Karpas-422 (cell line): ENCODE data around the gene LMO7. TPM values are rescaled to one million over a fixed set of nuclear protein-coding genes. Genes with fewer than 3 reads are reported as not detected.
"Not testable (repeated sequence)": the region's sequence is repeated elsewhere in the genome, so short reads cannot be mapped to it uniquely, and the experiment has no call there.

Experiments used
- DNase-seq: peaks from one replicate; pipeline ENCODE4 v3.0.0-alpha.2; 2015
- H2AFZ ChIP-seq: fragments of 200-600 bp; sonication (generic); 2 replicates; pipeline ENCODE4 v1.6.1; 2014; ENCODE audit warnings: antibody characterized with exemption, low read length, mixed read lengths
- H3K27ac ChIP-seq: fragments of 200-600 bp; sonication (generic); 2 replicates; pipeline ENCODE4 v1.5.1; 2014; ENCODE audit warnings: mild to moderate bottlenecking, low read length, moderate library complexity
- H3K27me3 ChIP-seq: fragments of 200-600 bp; sonication (generic); 2 replicates; pipeline ENCODE4 v1.6.1; 2014; ENCODE audit warnings: low read length, mixed read lengths
- H3K36me3 ChIP-seq: fragments of 200-600 bp; sonication (generic); 2 replicates; pipeline ENCODE4 v1.6.1; 2014; ENCODE audit warnings: low read length, mixed read lengths; ENCODE audit not compliant: insufficient read depth
- H3K4me1 ChIP-seq: fragments of 200-600 bp; sonication (generic); 2 replicates; pipeline ENCODE4 v1.6.1; 2014; ENCODE audit warnings: mild to moderate bottlenecking, low read length, mixed read lengths
- H3K4me2 ChIP-seq: fragments of 200-600 bp; sonication (generic); 2 replicates; pipeline ENCODE4 v1.6.1; 2014; ENCODE audit warnings: low read length, low read depth, mild to moderate bottlenecking; ENCODE audit not compliant: poor library complexity, severe bottlenecking
- H3K4me3 ChIP-seq: fragments of 200-600 bp; sonication (generic); 2 replicates; pipeline ENCODE4 v1.5.1; 2014; ENCODE audit warnings: mild to moderate bottlenecking, antibody characterized with exemption, low read length, mixed read lengths
- H3K79me2 ChIP-seq: fragments of 200-600 bp; sonication (generic); 2 replicates; pipeline ENCODE4 v1.6.1; 2014; ENCODE audit warnings: mild to moderate bottlenecking, low read length, mixed read lengths
- H3K9ac ChIP-seq: fragments of 200-600 bp; sonication (generic); 2 replicates; pipeline ENCODE4 v1.6.0; 2014; ENCODE audit warnings: low read length
- H3K9me2 ChIP-seq: fragments of 200-600 bp; sonication (generic), shearing (Covaris generic); replicated peaks from 2 replicates; pipeline ENCODE4 v1.6.0; 2014; ENCODE audit warnings: mild to moderate bottlenecking, low read length, moderate library complexity; ENCODE audit not compliant: insufficient read depth
- H3K9me3 ChIP-seq: fragments of 300-700, 200-600 bp; sonication (generic); 2 replicates; pipeline ENCODE4 v1.6.1; 2014; ENCODE audit warnings: low read length, mixed read lengths
- H4K20me1 ChIP-seq: fragments of 200-600 bp; sonication (generic); 2 replicates; pipeline ENCODE4 v1.6.1; 2014; ENCODE audit warnings: mild to moderate bottlenecking, antibody characterized with exemption, low read length, low read depth; ENCODE audit not compliant: insufficient read depth
- total RNA-seq: library from RNA; depleted of rRNA; stranded (reverse); fragments of >200 nt; shearing (Covaris generic); gene quantifications from 2 replicates; pipeline ENCODE4 v1.2.3, GENCODE V29; 2014; ENCODE audit warnings: low replicate concordance

Gene LMO7
- total RNA-seq, 1 experiment from 2014 or later, result 40.0 TPM

DNA sequence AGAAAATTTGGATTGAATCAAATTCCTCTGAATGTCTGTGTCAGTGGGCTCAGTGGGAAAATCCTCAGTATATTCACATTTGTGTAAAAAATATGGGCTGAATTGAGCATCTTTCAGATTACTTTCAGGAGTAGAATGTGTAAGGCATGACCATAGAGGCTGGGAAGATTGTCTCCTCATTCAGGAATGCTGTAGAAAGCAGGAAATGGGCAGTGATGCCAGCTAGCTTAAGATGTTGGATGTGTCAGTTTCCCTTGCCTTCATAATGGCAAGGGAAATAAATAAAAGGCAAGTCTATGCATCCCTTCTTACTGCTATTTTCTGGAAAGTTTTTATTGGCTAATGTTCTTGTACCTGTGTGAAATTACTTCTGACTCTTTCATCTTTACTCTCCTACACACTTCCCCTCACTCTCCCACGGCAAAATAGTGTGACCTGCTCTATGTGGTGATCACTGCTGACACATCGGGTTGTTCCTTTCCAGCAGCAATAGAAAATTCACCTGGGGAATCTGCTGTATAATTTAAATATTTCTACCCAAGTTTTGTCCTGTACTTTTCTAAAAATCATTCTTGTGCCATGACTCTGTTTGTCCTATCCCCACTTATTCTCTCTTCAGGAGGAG, 103.2 kb downstream of the LMO7 start:
- no peak overlapping the region for H3K4me3 ChIP-seq
- H2AFZ ChIP-seq, result no peak overlapping the region
- no peak overlapping the region for H3K27ac ChIP-seq
- DNase-seq, result no peak
- no peaks in the 10 kb centered on the region for H3K9me2 ChIP-seq
- H3K4me2 ChIP-seq, result no peak overlapping the region
- no peaks in the 10 kb centered on the region for H3K9me3 ChIP-seq
- no peaks in the 10 kb centered on the region for H4K20me1 ChIP-seq
- no peaks in the 10 kb centered on the region for H3K36me3 ChIP-seq
- H3K4me1 ChIP-seq, result no peaks in the 10 kb centered on the region
- no peaks in the 10 kb centered on the region for H3K27me3 ChIP-seq
- H3K9ac ChIP-seq, result no peak overlapping the region
- no peaks in the 10 kb centered on the region for H3K79me2 ChIP-seq

DNA sequence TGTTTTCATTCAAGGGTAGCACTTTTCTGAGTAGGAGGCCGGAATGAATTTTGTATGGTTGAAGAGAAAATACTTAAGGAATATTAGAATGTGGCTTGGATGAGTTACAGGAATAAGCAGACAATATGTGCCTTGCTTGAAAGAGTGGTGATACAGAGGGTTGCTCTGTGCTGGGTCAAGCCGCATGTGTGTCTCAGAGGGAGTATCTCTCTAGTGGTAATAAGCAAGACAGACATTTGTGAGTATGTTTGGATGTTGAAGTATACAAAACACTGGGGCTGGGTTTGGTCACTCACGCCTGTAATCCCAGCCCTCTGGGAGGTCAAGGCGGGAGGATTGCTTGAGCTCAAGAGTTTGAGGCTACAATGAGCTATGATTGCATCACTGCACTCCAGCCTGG, 103.9 kb downstream of the LMO7 start:
- Histone ChIP-seq H3K4me2 (no peak overlapping the region), H3K79me2 (no peaks in the 10 kb centered on the region), H2AFZ (no peak overlapping the region), H3K4me1 (no peaks in the 10 kb centered on the region), H3K9me3 (no peaks in the 10 kb centered on the region), H3K4me3 (no peak overlapping the region), H3K9me2 (no peaks in the 10 kb centered on the region), H4K20me1 (no peaks in the 10 kb centered on the region), H3K9ac (no peak overlapping the region), H3K27ac (no peak overlapping the region), H3K36me3 (no peaks in the 10 kb centered on the region), H3K27me3 (no peaks in the 10 kb centered on the region)
- no peak for DNase-seq

DNA sequence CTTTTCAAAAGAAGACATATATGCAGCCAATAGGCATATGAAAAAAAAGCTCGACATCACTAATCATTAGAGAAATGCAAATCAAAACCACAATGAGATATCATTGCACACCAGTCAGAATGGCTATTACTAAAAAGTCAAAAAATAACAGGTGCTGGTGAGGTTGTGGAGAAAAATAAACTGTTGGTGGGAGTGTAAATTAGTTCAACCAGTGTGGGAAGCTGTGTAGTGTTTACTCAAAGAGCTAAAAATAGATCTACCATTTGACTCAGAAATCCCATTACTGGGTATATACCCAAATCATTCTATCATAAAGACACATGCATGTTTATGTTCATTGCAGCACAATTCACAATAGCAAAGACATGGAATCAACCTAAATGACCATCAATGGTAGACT, 106.9 kb downstream of the LMO7 start:
- not testable (repeated sequence) for H3K4me3 ChIP-seq, H3K4me2 ChIP-seq, H2AFZ ChIP-seq, H3K36me3 ChIP-seq, H3K27me3 ChIP-seq, H3K9ac ChIP-seq, H4K20me1 ChIP-seq, H3K27ac ChIP-seq, DNase-seq, H3K9me2 ChIP-seq, H3K9me3 ChIP-seq, H3K4me1 ChIP-seq, H3K79me2 ChIP-seq

DNA sequence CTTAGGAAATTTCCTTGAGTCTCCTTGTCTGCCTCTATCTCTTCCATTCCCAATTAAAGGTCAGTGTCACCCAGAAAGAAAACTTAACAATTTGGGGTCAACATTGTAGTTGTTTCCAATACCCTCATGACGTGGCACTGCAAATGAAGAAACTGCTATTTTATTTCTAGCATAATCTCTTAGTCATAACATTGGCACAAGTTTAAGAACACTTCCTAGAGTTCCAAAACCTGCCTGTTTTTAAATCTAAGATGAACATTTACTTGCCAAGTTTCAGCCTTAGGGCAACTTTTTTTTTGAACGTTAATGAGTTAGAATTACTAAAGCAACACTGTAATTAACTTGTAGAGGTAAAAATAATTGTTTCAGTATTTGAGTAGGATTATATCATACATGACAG, 108.0 kb downstream of the LMO7 start:
- H3K4me2 ChIP-seq, result no peak overlapping the region
- no peaks in the 10 kb centered on the region for H3K9me2 ChIP-seq
- H3K9me3 ChIP-seq, result no peaks in the 10 kb centered on the region
- H3K4me3 ChIP-seq, result no peak overlapping the region
- H3K36me3 ChIP-seq, result no peaks in the 10 kb centered on the region
- H3K4me1 ChIP-seq, result peaks cover 2% of the 10 kb centered on the region
- H3K27me3 ChIP-seq, result no peaks in the 10 kb centered on the region
- no peak overlapping the region for H2AFZ ChIP-seq
- H3K27ac ChIP-seq, result no peak overlapping the region
- H3K9ac ChIP-seq, result no peak overlapping the region
- H3K79me2 ChIP-seq, result no peaks in the 10 kb centered on the region
- H4K20me1 ChIP-seq, result no peaks in the 10 kb centered on the region
- DNase-seq, result no peak

DNA sequence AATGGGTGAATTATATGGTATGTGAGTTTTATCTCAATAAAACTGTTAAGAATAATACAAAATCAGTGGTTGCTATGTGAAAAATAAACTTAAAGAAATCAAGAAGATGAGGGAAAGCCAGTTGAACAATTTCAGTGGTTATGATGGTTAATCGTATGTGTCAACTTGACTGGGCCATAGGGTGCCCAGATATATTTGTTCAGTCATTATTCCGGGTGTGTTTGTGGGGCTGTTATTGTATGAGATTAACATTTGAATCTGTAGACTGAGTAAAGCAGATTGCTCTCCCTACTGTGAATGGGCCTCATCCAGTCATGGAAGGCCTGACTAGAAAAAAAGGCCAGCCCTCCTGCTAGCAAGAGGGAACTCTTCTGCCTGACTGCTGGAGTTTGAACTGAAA, 109.3 kb downstream of the LMO7 start:
- Histone ChIP-seq H3K4me2 (no peak overlapping the region), H2AFZ (no peak overlapping the region), H3K79me2 (no peaks in the 10 kb centered on the region), H3K27me3 (no peaks in the 10 kb centered on the region), H3K4me3 (no peak overlapping the region), H4K20me1 (no peaks in the 10 kb centered on the region), H3K4me1 (peaks cover 11% of the 10 kb centered on the region), H3K9me3 (no peaks in the 10 kb centered on the region), H3K9me2 (no peaks in the 10 kb centered on the region), H3K9ac (no peak overlapping the region), H3K27ac (no peak overlapping the region), H3K36me3 (no peaks in the 10 kb centered on the region)
- DNase-seq, result no peak

DNA sequence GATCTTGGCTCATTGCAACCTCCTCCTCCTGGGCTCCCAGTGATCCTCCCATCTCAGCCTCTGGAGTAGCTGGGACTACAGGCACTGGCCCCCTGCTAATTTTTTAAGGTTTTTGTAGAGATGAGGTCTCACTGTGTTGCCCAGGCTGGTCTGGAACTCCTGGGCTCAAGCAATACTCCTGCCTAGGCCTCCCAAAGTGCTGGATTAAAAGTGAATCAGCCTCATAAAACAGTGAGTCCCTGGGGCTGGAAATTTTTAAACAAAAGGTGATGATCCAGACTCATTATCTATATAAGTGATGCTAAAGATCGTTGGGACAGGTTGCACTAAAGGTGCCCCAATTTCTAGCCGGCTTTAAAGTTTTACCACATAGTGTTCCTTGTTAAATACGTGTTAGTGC, 112.7 kb downstream of the LMO7 start:
- no peak for DNase-seq
- Histone ChIP-seq H3K9me2 (no peaks in the 10 kb centered on the region), H3K79me2 (no peaks in the 10 kb centered on the region), H4K20me1 (no peaks in the 10 kb centered on the region), H3K36me3 (peaks cover under 1% of the 10 kb centered on the region; the same call in 1 of the 2 replicates), H3K4me3 (no peak overlapping the region), H3K9ac (no peak overlapping the region), H3K4me2 (no peak overlapping the region), H3K9me3 (peaks cover 11% of the 10 kb centered on the region), H3K27me3 (no peaks in the 10 kb centered on the region), H2AFZ (no peak overlapping the region), H3K4me1 (peaks cover 11% of the 10 kb centered on the region), H3K27ac (no peak overlapping the region)

DNA sequence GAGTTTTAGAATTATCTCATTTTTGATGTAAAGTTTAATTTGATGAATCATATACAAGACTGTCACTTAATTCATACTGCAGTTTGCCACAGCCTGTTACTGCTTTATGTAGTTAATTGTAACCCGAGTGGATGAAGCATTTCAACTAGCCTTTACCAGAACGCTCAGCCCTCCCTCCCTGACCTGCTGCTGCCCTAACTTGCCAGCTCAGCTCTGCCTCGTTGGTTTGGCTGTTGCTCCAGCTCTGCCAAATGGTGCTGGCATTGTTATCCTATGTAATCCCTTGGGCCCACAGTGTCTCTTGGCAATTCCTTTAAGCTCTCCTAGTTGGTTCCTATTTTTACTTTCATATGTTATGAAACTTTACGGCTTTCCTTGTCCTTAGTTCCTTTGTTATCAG, 113.3 kb downstream of the LMO7 start:
- no peaks in the 10 kb centered on the region for H4K20me1 ChIP-seq
- H3K36me3 ChIP-seq, result peaks cover 5% of the 10 kb centered on the region; the same call in 1 of the 2 replicates
- H3K9me2 ChIP-seq, result no peaks in the 10 kb centered on the region
- H3K4me3 ChIP-seq, result no peak overlapping the region
- H3K4me1 ChIP-seq, result peaks cover 11% of the 10 kb centered on the region
- DNase-seq, result no peak
- no peak overlapping the region for H2AFZ ChIP-seq
- H3K9ac ChIP-seq, result no peak overlapping the region
- H3K4me2 ChIP-seq, result no peak overlapping the region
- H3K27me3 ChIP-seq, result no peaks in the 10 kb centered on the region
- no peaks in the 10 kb centered on the region for H3K79me2 ChIP-seq
- peaks cover 11% of the 10 kb centered on the region for H3K9me3 ChIP-seq
- H3K27ac ChIP-seq, result no peak overlapping the region

DNA sequence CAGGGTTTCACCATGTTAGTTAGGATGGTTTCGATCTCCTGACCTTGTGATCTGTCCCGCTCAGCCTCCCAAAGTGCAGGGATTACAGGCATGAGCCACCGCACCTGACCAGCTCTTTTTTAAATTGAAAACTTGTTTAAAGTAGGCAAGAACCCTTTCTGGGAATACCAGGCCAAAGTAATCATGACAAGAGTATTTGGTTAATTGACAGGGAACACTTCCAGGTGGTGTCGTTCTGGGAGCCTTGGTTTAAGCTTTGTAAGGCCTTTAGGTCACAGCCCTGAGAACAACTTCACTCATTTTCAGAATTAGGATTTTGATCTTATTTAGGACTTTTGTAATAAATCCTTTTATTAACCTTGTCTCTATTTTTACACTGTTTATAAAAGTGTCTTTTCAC, 115.2 kb downstream of the LMO7 start:
- H3K27ac ChIP-seq, result no peak overlapping the region
- H3K9me3 ChIP-seq, result peaks cover 11% of the 10 kb centered on the region
- H3K27me3 ChIP-seq, result no peaks in the 10 kb centered on the region
- no peak overlapping the region for H2AFZ ChIP-seq
- peaks cover 11% of the 10 kb centered on the region for H3K4me1 ChIP-seq
- no peak overlapping the region for H3K4me3 ChIP-seq
- no peak for DNase-seq
- H3K79me2 ChIP-seq, result no peaks in the 10 kb centered on the region
- no peaks in the 10 kb centered on the region for H3K9me2 ChIP-seq
- H3K36me3 ChIP-seq, result peaks cover 5% of the 10 kb centered on the region; the same call in 1 of the 2 replicates
- no peaks in the 10 kb centered on the region for H4K20me1 ChIP-seq
- no peak overlapping the region for H3K9ac ChIP-seq
- H3K4me2 ChIP-seq, result no peak overlapping the region
